ENCODE measurements around the gene SPTY2D1.

DNA sequence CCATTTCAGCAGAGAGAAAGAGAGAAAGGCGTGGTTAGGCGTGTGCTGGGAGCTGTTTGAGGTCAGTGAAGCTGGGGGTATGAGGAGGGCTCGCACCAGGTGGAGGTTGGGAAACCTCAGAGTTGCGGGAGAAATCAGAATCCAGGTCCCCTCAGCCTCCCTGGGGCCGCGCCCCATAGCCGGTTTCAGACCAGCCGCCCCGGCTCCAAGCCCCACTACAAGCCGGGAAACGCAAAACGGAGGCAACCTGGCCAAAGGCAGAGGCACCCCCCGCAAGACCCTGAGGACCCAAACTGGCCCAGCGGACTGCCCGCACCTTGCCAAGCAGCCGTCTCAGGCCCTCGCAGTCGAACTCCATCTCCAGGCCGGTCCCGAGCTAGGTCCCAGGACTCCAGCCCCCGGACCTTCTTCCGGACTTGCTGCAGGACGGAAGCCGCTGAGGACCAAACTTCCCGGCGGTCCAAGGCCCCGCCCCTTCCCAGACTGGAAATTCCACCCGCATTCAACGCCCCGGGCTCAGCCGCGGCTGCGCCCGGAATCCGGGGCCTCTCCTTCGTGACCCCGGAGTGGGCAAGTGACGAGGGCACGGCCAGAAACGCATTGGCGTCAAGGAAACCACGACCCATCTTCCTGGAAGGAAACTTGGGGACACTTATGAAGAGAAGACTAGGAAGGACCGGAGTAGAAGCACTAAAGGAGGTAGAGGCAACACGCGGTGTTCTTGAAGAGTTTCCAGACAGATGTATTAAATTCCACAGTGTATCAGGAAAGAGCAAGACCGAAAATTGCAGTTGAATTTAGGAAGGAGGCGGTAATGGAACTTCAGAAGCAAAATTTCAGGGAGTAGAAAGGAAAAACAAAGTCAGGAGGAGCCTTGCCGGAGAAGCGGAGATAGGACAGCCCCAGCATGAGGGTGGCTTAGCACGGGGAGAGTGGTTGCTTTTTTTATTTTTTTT is 45.6 kb downstream of the SPTY2D1 start, which contains the start of gene UEVLD:
- TF ChIP-seq EZH2phosphoT487 (IDR thresholded peaks at IDR 0.05; ENCODE audit: borderline replicate concordance, low read depth, low read length) = no peak
- TF ChIP-seq, protein P1, sequence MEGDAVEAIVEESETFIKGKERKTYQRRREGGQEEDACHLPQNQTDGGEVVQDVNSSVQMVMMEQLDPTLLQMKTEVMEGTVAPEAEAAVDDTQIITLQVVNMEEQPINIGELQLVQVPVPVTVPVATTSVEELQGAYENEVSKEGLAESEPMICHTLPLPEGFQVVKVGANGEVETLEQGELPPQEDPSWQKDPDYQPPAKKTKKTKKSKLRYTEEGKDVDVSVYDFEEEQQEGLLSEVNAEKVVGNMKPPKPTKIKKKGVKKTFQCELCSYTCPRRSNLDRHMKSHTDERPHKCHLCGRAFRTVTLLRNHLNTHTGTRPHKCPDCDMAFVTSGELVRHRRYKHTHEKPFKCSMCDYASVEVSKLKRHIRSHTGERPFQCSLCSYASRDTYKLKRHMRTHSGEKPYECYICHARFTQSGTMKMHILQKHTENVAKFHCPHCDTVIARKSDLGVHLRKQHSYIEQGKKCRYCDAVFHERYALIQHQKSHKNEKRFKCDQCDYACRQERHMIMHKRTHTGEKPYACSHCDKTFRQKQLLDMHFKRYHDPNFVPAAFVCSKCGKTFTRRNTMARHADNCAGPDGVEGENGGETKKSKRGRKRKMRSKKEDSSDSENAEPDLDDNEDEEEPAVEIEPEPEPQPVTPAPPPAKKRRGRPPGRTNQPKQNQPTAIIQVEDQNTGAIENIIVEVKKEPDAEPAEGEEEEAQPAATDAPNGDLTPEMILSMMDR (conservative IDR thresholded peaks at IDR 0.05; ENCODE audit: low read length) = no peak
